C1 segment of cervical spinal cord (tissue), 14 donors: Measurements from ENCODE around the gene NLRP9.
"Not testable (repeated sequence)": the region's sequence is repeated elsewhere in the genome, so short reads cannot be mapped to it uniquely, and the experiment has no call there.

ENCODE experiments used
- DNase-seq, 14 donors: peaks; one replicate each; lab custom pipeline; 2025; lab: John Stamatoyannopoulos, UW

NLRP9 gene

GRCh38 chr19:55738302-55738701, at the start of gene NLRP9:
NLRP9 (minus strand) TSS chr19:55738402; CDS start chr19:55738374, 28 bp downstream.
- no peak for DNase-seq

GRCh38 chr19:55781112-55781511, 42.9 kb upstream of the NLRP9 start:
- no peak for DNase-seq

GRCh38 chr19:55778331-55778730, 40.1 kb upstream of the NLRP9 start:
- DNase-seq = no peak

GRCh38 chr19:55777528-55777927, 39.3 kb upstream of the NLRP9 start:
- no peak for DNase-seq

GRCh38 chr19:55769632-55770031, 31.4 kb upstream of the NLRP9 start:
- DNase-seq = not testable (repeated sequence)

- not testable (repeated sequence) for DNase-seq
Observed at GRCh38 chr19:55768818-55769217, 30.6 kb upstream of the NLRP9 start, which contains the start of gene RFPL4AL1. RFPL4AL1 (plus strand) TSS chr19:55769118; CDS start chr19:55771805, 2,687 bp downstream.

- no peak for DNase-seq
Observed at GRCh38 chr19:55766466-55766865, 28.3 kb upstream of the NLRP9 start.

- DNase-seq = not testable (repeated sequence)
Observed at GRCh38 chr19:55758797-55759196, 20.6 kb upstream of the NLRP9 start, which contains the start of gene RFPL4A. RFPL4A (plus strand) TSS chr19:55759097; CDS start chr19:55761801, 2,704 bp downstream.

GRCh38 chr19:55756808-55757207, 18.6 kb upstream of the NLRP9 start:
- not testable (repeated sequence) for DNase-seq

- DNase-seq = no peak
Observed at GRCh38 chr19:55753401-55753800, 15.2 kb upstream of the NLRP9 start.

GRCh38 chr19:55750715-55751114, 12.5 kb upstream of the NLRP9 start:
- DNase-seq = no peak

- DNase-seq = not testable (repeated sequence)
Observed at GRCh38 chr19:55730378-55730777, 7.8 kb downstream of the NLRP9 start.

GRCh38 chr19:55723491-55723890, 14.7 kb downstream of the NLRP9 start:
- DNase-seq = no peak

GRCh38 chr19:55720801-55721200, 17.4 kb downstream of the NLRP9 start:
- DNase-seq = no peak

GRCh38 chr19:55720214-55720746, 17.9 kb downstream of the NLRP9 start:
- no peak for DNase-seq

GRCh38 chr19:55717879-55718711, 20.1 kb downstream of the NLRP9 start:
- DNase-seq = not testable (repeated sequence)

GRCh38 chr19:55717251-55717650, 21.0 kb downstream of the NLRP9 start:
- DNase-seq = no peak

GRCh38 chr19:55716531-55716930, 21.7 kb downstream of the NLRP9 start:
- no peak for DNase-seq

- DNase-seq = no peak
Observed at GRCh38 chr19:55712804-55713631, 25.2 kb downstream of the NLRP9 start.

GRCh38 chr19:55711719-55712118, 26.5 kb downstream of the NLRP9 start:
- no peak for DNase-seq

- no peak for DNase-seq
Observed at GRCh38 chr19:55705972-55706371, 32.2 kb downstream of the NLRP9 start.
